Activated CD8-positive, alpha-beta memory T cell treated with anti-CD3 and anti-CD28 coated beads for 1 hour (primary cell): Measurements from ENCODE around the gene ABI3.

Experiments
- DNase-seq, 2 donors: peaks; one replicate each; pipeline ENCODE4 v3.0.0-alpha.2; 2020; ENCODE audit warnings: low read depth in 1 of 2; ENCODE audit errors: extremely low read depth in 1 of 2

ABI3 gene

GRCh38 chr17:49224198-49224996 lies 13.9 kb downstream of the ABI3 start:
- peak in 1 of 2 donors; percentile 39 for DNase-seq

DNA sequence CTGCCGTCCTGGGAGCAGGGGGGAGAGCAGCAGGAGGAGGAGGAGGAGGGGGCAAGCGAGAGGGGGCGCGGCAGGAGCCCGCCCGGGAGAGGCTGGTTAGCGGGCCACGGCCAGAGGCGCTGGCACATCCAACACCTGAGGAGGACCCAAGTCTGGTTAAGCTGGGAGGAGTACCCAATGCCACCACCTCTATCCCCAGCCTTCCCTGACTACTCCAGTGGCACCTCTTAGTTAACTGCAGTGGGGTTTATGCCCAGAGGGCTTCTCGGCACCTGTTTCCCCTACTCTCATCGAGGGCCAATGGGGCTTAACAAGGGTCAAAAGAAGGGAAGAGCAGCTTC lies 14.5 kb downstream of the ABI3 start:
- no peak for DNase-seq

- DNase-seq: no peak
These were observed 15.2 kb downstream of the ABI3 start for GRCh38 chr17:49225554-49226236.

GRCh38 chr17:49226771-49227435 lies 16.4 kb downstream of the ABI3 start:
- no peak for DNase-seq

- DNase-seq: peak; percentile 52 to 72
These were observed 17.1 kb downstream of the ABI3 start for GRCh38 chr17:49227436-49228261.

DNA sequence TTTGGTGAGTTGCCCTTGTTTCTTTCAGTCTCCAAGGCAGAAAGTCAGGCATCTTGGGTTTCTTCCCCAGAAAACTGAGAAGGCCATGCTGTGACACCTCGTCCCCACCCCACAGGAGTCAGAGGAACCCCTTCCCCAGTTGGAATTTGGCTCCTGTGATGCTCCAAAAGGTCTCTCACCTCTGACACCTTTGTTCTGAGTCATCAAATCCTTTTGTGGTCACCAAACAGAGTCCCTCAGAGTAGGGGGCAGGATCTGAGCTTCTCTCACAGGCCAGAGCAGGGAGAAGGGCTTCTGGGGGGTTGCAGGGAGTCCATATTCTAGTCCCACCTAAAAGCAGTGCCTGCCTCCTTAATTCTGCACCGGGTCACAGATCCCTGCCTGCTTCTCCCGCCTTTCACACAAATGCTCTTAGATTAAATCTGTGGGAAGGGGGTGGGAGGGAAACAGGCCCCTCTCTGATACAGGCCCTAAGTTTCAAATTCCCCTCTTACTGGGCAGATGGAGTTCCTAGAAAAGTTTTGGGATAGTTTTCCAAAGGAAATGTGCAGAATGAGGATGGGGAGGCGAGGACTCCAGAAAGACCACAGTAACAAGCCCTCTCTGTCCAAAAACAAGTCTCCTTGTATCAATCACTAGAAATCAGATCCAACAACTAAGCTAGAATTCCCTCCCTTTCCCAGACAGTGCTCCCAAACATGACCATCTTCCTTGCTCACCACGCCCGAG lies 18.7 kb downstream of the ABI3 start:
- DNase-seq: no peak

DNA sequence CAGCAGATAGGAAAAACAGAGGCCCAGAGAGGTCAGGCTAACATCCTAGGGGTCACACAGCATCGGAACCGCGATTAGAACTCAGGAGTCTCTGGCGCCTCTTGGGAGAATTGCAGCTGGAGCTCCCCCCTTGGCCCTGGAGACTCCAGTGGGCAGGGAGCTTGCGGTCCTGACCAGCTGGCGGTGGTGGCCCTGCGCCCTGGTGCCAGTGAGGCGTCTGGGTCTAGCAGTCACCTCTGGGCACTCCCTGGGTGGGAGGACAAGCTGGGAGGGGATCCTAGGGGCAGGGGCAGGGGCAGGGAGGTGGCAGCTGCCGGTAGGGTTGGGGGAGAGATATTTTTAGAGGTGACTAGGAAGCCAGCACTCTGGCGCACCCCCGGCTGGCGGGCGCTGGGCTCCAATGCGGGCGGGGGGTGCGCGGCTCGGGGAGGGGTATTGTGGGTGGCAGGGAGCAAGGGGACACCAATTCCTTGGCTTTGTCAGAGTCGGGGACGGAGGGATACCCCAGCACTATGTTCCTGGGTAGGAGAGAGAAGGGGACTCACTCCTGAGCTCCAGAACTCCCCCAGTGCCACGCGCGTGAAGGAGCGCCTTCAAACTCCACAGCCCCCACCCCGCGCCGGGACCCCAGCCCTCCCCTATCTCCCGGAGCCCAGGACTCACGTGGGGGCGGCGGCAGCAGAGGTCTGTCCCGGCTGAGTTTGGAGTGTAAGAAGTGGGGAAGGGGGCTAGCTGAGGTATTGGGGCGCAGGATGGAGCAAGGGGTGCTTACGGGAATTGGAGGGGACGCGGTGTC lies 19.5 kb downstream of the ABI3 start:
- no peak for DNase-seq

DNA sequence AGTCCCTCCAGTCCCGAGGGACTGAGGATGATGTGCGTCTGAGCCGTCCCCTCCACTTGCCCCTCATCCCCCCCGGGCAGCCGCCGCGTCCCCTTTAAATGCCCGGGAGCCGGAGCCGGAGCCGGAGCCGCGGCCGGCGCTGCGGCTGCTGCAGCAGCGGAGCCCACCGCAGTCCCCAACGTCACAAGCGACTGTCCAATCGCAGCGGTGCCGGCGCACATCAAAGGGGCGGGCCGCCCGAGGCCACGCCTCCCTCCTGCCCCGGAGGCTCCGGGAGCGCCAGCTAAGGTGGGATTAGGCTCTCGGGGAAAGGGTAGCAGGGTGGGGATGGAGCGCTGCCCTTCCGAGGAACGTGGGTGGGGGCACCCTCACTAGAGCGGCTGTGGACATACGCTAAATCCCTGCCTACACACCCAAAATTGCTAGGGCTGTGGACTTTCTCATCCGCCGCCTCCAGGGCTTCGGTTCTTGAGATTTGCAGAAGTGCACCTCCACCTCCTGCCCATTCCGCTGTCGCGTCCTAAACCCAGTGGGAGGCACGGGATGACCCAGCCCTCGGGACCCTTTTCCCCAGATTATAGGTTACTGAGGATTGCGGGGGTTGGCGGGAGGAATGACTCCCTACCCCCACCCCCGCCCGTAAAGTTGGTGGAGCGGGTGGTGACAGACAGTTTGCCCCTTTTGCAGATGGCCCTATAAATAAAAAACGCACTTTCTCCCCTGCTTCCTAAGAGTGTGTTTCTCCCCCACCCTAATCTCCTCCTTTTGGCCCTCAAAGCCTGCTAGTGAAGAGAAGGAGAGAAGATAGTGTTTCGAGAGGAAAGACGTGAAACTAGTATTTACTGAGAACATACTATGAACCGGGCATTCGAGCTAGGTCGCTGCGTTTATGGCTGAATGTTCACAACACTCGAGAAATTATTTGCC lies 20.4 kb downstream of the ABI3 start, which contains the start of gene PHOSPHO1:
Gene PHOSPHO1 (minus strand): TSS at position 152 of the 927 bp plus-strand sequence. CDS start 4,096 bp downstream, outside the sequence.
- DNase-seq: peak; percentile 67 to 81

DNA sequence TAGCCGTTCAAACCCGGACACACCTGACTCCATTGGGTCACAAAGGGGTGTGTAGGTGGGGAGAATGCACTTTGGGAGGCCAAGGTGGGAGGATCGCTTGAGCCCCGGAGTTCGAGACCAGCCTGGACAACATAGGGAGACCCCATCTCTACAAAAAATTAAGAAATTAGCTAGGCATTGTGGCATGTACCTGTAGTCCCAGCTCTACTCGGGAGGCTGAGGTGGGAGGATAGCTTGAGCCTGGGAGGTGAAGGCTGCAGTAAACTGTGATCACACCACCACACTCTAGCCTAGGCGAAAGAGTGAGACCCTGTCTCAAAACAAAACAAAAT lies 21.0 kb downstream of the ABI3 start:
- DNase-seq: no peak

DNA sequence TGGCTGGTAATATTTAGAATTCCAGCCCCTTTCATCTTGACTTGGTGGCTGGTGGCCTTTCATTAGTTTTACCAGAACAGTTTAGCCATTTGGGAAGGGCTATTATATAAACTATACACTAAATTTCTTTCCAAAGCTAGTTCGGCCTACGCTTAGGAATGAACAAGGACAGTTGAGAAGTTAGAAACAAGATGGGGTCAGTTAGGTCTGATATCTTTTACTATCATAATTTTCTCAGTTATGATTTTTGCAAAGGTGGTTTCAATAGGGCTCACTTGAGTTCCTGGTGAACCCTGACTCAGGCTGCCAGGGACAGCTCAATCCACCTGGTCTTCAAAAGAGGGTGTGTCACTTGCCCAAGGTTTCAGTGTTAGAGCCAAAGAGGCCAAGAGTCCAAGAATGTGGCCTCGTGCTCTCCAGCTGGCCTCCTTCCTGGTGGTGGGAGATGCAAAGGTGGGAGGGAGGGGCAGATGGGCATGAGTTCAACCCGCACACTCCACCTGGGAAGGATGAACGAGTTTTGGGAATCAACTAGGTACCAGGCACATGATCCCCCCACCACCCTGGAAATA lies 24.1 kb downstream of the ABI3 start:
- DNase-seq: no peak

DNA sequence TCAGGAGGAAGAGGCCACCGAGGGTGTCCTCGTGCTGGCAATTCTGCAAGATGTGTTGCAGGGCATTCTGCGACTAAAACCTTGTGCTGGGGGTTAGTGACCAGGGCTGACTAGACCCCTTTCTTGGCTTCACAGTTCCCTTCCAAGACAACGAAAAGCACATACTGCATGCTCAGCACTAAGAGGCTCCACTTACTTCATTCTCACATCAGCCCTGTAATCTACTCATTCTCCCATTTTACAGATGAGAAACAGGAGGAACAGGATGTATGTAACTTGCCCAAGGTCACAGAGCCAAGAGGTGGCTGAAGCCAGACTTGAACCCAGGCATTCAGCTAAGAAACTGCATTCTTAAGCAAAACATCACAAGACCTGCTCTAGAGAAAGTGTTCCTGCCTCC lies 25.4 kb downstream of the ABI3 start:
- no peak for DNase-seq

DNA sequence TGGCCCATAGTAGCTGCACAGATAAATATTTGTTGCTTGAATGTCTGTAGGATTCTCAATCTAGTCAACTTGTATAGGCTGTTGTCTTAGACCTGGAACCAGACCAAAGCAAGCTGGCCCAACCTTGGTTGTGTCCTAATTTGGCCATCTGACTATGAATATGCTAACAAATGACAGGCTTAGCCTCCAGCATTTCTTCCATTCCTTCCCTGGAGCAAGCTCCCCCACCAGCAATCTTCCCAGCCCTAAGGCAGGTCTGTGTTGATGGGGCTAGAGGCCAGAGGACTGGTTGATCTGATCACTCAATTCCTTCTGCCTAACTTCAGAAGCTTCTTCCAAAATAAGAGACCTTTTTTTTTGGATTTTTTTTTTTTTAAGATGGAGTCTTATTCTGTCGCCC lies 29.5 kb downstream of the ABI3 start:
- DNase-seq: no peak

- no peak for DNase-seq
These were observed 30.1 kb downstream of the ABI3 start for GRCh38 chr17:49240619-49241018.

- DNase-seq: no peak
These were observed 30.5 kb downstream of the ABI3 start for GRCh38 chr17:49241040-49241439.

DNA sequence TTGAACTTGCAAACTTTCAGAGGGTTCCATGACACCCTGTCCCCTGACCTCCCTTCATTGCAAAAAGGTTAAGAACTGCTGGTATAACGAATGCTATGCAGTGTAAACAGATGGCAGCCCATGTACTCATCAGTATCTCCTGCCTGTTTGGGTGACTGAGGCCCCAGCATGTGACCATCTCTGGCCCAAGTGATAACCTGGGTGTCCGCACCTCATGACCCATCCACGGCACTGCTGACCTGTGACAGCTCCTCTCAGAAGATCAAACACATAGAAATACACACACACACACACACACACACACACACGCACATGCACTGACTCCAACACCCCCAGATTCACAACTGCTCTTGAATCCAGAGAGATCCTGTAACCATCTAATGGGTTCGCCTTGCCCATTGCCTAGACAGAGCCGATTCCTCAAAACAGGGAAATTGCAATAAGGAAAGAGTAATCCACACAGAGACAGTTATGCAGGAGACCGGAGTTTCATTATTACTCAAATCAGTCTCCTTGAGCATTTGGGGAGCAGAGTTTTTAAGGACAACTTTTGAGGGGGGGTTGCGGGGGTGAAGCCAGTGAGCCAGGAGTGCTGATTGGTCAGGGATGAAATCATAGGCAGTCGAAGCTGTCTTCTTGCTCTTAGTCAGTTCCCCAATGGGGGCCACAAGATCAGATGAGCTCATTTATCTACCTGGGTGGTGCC lies 31.3 kb downstream of the ABI3 start:
- no peak for DNase-seq

DNA sequence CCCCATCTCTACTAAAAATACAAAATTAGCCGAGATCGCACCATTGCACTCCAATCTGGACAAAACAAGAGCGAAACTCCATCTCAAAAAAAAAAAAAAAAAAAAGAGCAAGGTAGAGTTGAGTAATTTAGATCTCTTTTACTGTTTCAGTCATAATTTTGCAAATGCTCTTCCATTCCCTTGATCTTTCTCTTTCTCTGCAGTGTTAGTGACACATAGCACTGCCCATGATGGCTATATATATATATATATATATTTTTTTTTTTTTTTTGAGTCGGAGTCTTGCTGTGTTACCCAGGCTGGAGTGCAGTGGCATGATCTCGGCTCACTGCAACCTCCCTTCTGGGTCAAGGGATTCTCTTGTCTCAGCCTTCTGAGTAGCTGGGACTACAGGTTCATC lies 32.3 kb downstream of the ABI3 start:
- no peak for DNase-seq

DNA sequence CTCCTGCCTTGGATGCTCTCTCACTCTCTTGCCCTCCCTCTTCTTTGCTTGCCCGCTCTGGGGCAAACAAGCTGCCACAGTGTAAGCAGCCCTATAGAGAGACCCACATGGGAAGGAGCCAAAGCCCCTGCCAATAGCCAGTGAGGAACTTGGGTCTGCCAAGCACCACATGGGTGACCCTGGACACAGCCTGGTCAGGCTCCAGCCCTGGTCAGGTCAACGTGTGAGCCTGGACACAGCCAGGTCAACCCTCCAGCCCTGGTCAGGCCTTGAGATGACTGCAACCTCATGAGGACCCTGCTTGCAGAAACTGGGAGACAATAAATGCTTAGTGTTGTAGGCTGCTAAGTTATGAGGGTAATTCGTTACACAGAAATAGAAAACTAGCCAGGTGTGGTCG lies 34.3 kb downstream of the ABI3 start:
- DNase-seq: no peak

DNA sequence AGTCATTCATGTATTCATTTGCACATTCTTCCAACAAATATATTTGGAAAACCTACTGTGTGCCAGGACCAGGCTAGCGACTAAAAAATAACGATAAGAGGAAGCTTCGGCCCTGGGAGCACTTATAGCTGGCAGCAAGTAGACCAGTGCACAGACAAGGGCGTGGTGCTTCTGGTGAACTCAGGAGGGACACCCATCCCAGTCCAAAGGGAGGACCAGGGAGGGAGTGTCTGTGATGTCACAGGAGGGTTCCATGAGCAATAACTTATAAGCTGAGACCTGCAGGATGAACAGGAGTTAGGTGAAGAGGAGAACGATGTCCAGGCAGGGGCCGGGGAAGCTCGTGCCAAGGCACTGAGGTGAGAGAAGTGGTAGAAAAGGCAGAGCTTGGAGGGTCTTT lies 37.4 kb downstream of the ABI3 start:
- no peak for DNase-seq
